Uterus (tissue), 4 donors: ENCODE results near the gene PSAT1. TPM values are rescaled to one million over a fixed set of nuclear protein-coding genes. Genes with fewer than 3 reads are reported as not detected.

Experiments
- DNase-seq, 2 donors: peaks; one replicate each; pipeline ENCODE4 v3.0.0-alpha.2; 2019 to 2020
- H3K27ac ChIP-seq, 2 donors: fragments of 200-600 bp; sonication (generic); 1 replicate in 1 of 2; 2 replicates in 1 of 2; pipeline ENCODE4 v1.5.1; 2016 to 2018
- H3K27me3 ChIP-seq, 2 donors: fragments of 200-600 bp; sonication (generic); one replicate each; pipeline ENCODE4 v1.5.1; 2018 to 2019; ENCODE audit warnings: control low read depth in 1 of 2
- H3K36me3 ChIP-seq, 2 donors: fragments of 200-600 bp; sonication (generic); one replicate each; pipeline ENCODE4 v1.5.1; 2019; ENCODE audit warnings: control low read depth in 1 of 2
- H3K4me1 ChIP-seq, 2 donors: fragments of 200-600 bp; sonication (generic); one replicate each; pipeline ENCODE4 v1.5.1; 2018 to 2019; ENCODE audit warnings: control low read depth in 1 of 2
- H3K4me3 ChIP-seq, 2 donors: fragments of 200-600 bp; sonication (generic); 1 replicate in 1 of 2; 2 replicates in 1 of 2; pipeline ENCODE4 v1.5.1; 2018 to 2019; ENCODE audit warnings: mild to moderate bottlenecking in 1 of 2
- H3K9me3 ChIP-seq, 2 donors: fragments of 200-600 bp; sonication (generic); one replicate each; pipeline ENCODE4 v1.5.1; 2019; ENCODE audit warnings: control low read depth in 1 of 2
- CTCF ChIP-seq, 4 experiments: fragments of 200-600 bp in 2 of 4; fragments of 450-650 bp in 2 of 4; sonication (generic) in 2 of 4; IDR thresholded peaks; one replicate each; pipeline ENCODE4 v1.5.1; 2016 to 2019; ENCODE audit warnings: antibody characterized with exemption in 4 of 4, mild to moderate bottlenecking in 2 of 4, moderate library complexity in 1 of 4
- POLR2A ChIP-seq, 2 donors: fragments of 450-650 bp; IDR thresholded peaks; one replicate each; pipeline ENCODE4 v1.6.1; 2016; ENCODE audit warnings: antibody characterized with exemption in 2 of 2, mild to moderate bottlenecking in 1 of 2, moderate library complexity in 1 of 2
- intact Hi-C: fragments of 100-400 bp; cut with DNase I; formaldehyde crosslinking; loops from one replicate; pipeline ENCODE4 v1.15.1; 2023; ENCODE audit warnings: low total_unique reads
- total RNA-seq, 4 donors: library from RNA; depleted of rRNA in 3 of 4; stranded (reverse); fragments of >200 nt in 3 of 4; gene quantifications; one replicate each; pipeline versions ENCODE4 v1.1.0 to v1.2.4, GENCODE V29; 2014 to 2023
- donor health status: DM: yes; HTN: yes; CAD: no.

The PSAT1 gene
- total RNA-seq, 4 donors from 2014 or later: 0.29 to 33.3 (median 1.6) TPM; not detected in 1

DNA sequence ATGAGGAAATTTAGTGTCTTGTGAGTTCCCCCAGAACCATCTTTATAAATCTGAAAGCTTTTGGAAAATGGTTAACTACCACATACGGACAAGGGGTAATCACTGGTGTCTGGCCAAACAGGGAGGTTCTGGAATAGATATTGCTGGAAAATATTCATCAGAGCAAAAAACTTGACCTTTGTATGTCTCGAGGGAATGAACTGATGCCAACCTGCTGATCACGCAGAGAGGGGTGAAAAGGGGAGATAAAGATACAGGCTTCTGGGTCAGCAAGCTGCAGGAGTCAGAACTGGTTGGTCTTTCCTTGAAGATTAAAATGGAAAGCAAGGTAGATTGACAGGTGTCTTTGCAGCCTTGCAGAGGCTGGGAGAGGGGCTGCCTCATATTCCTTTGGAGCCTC lies 35.5 kb downstream of the PSAT1 start:
- Histone ChIP-seq H3K27me3 (no peaks in the 10 kb centered on the region), H3K36me3 (no peaks in the 10 kb centered on the region), H3K27ac (no peak overlapping the region), H3K4me1 (no peaks in the 10 kb centered on the region), H3K9me3 (no peaks in the 10 kb centered on the region), H3K4me3 (no peak overlapping the region)
- intact Hi-C loops: no loop called here
- TF ChIP-seq POLR2A (IDR thresholded peaks at IDR 0.05) (no peak), CTCF (IDR thresholded peaks at IDR 0.05) (no peak)
- no peak for DNase-seq

DNA sequence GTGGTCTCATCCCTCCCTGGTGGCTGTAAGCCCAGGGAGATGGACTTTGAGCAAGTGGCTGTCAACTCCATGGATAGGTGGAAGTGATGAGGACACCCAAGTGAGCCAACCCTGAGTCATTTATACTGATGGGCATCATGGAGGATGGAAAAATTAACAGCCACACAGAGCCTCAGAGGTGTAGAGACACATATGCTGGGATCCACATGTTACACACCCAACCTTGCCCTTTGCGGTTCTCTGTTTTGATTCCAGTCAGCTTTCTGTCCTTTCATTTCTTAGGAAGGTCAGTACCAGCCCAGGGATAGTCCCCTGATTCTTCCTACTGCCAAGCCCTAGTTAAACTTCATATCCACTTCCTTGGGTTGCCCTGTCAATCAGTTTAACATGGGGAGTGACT lies 51.9 kb downstream of the PSAT1 start:
- TF ChIP-seq POLR2A (IDR thresholded peaks at IDR 0.05) (no peak), CTCF (IDR thresholded peaks at IDR 0.05) (no peak)
- Histone ChIP-seq H3K27ac (no peak overlapping the region), H3K4me3 (no peak overlapping the region), H3K36me3 (no peaks in the 10 kb centered on the region), H3K9me3 (no peaks in the 10 kb centered on the region), H3K4me1 (no peaks in the 10 kb centered on the region), H3K27me3 (no peaks in the 10 kb centered on the region)
- DNase-seq: no peak
- intact Hi-C loops: no loop called here

DNA sequence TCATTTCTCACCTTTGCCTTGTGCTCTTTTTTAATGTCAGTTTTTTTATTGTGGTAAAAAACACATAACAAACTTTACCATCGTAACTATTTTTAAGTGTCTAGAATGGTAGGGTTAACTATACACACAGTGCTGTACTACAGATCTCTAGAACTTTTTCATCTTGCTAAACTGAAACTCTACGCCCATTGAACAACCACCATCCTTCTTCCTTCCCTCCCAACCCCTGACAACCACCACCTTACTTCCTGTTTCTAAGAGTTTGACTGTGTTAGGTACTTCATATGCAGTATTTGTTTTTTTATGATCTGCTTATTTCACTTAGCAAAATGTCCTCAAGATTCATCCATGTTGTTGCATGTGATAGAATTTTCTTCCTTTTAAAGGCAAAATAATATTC lies 54.9 kb downstream of the PSAT1 start:
- no peak overlapping the region for H3K27ac ChIP-seq

DNA sequence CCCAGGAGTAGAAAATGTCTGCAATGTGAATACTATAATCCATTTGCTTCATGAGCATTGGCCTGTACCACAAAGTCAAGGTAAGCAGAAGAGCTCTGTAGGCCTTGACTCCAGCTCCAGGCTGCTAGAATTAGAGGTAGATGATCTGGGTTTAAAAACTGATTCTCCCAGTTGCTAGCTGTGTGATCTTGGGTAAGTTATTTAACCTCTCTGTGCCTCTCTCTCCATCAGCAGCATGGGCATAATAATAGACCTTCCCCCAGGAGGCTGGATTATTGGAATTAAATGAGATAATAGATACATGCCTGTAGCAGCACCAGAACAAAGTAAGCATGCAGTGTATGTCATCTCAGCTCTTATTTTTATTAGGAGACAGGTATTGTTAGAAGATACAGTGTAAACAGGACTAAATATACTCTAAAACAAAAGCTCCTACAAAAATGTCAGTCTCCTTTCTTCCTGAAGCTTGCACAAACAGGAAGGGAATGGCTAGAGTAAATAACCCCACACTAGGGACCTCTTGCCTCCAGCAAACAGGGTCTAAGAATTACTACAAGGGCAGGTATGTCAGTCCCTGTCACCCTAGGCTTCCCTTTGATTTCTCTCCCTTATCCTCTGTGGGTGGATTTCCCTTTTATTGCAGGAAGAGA lies 57.5 kb downstream of the PSAT1 start:
- intact Hi-C loops: no loop called here
- TF ChIP-seq POLR2A (IDR thresholded peaks at IDR 0.05): no peak
- TF ChIP-seq CTCF (IDR thresholded peaks at IDR 0.05): no peak

More for the DNA sequence above, 54.9 kb downstream of the PSAT1 start:
- Histone ChIP-seq H3K4me1 (no peaks in the 10 kb centered on the region), H3K36me3 (no peaks in the 10 kb centered on the region), H3K27me3 (no peaks in the 10 kb centered on the region), H3K4me3 (no peak overlapping the region), H3K9me3 (no peaks in the 10 kb centered on the region)
- TF ChIP-seq POLR2A (IDR thresholded peaks at IDR 0.05) (no peak), CTCF (IDR thresholded peaks at IDR 0.05) (no peak)
- intact Hi-C loops: no loop called here
- DNase-seq: no peak

GRCh38 chr9:78354989-78355388 lies 58.1 kb downstream of the PSAT1 start:
- Histone ChIP-seq H3K36me3 (no peaks in the 10 kb centered on the region), H3K4me3 (no peak overlapping the region), H3K27me3 (no peaks in the 10 kb centered on the region), H3K27ac (no peak overlapping the region), H3K4me1 (no peaks in the 10 kb centered on the region), H3K9me3 (no peaks in the 10 kb centered on the region)
- no peak for DNase-seq
- intact Hi-C loops: no loop called here
- TF ChIP-seq POLR2A (IDR thresholded peaks at IDR 0.05) (no peak), CTCF (IDR thresholded peaks at IDR 0.05) (no peak)

More for the DNA sequence above, 57.5 kb downstream of the PSAT1 start:
- Histone ChIP-seq H3K4me1 (no peaks in the 10 kb centered on the region), H3K27ac (no peak overlapping the region), H3K36me3 (no peaks in the 10 kb centered on the region), H3K4me3 (no peak overlapping the region), H3K9me3 (no peaks in the 10 kb centered on the region), H3K27me3 (no peaks in the 10 kb centered on the region)
- no peak for DNase-seq
